OCI-LY7 (cell line): ENCODE data around the gene ATP5F1C. TPM values are rescaled to one million over a fixed set of nuclear protein-coding genes. Genes with fewer than 3 reads are reported as not detected.

Experiments
- BruUV-seq: library from RNA; stranded (reverse); fragments of 400-500 nt; replicated peaks from 2 replicates; lab custom pipeline; 2021; lab: Mats Ljungman, UMichigan
- CTCF ChIA-PET: fragments of 300-600 bp; sonication (Branson Sonifier 250); formaldehyde crosslinking; loops from one replicate; lab custom pipeline; 2022; ENCODE audit warnings: antibody characterized with exemption; ENCODE audit not compliant: unreplicated experiment; lab: Charles Lee
- POLR2A ChIA-PET: fragments of 300-600 bp; sonication (Branson Sonifier 250); formaldehyde crosslinking; loops from one replicate; lab custom pipeline; 2022; ENCODE audit warnings: antibody characterized with exemption; lab: Charles Lee
- DNase-seq: peaks from one replicate; pipeline ENCODE4 v3.0.0-alpha.2; 2015; ENCODE audit warnings: low spot score
- H2AFZ ChIP-seq: fragments of 200-600 bp; sonication (generic), shearing (Covaris generic); 2 replicates; pipeline ENCODE4 v1.6.1; 2014; ENCODE audit warnings: mild to moderate bottlenecking, antibody characterized with exemption, low read length, moderate library complexity
- H3K27ac ChIP-seq: fragments of 200-600 bp; sonication (generic); 2 replicates; pipeline ENCODE4 v1.5.1; 2014; ENCODE audit warnings: mixed run types, low read depth, mild to moderate bottlenecking, moderate library complexity, low read length, inconsistent platforms; ENCODE audit not compliant: poor library complexity, severe bottlenecking
- H3K36me3 ChIP-seq: fragments of 200-600 bp; sonication (generic); 2 replicates; pipeline ENCODE4 v1.6.1; 2014; ENCODE audit warnings: mild to moderate bottlenecking, antibody characterized with exemption, low read length, moderate library complexity, mixed read lengths; ENCODE audit not compliant: insufficient read depth
- H3K4me1 ChIP-seq: fragments of 200-600 bp; sonication (generic); 2 replicates; pipeline ENCODE4 v1.5.1; 2014; ENCODE audit warnings: mild to moderate bottlenecking, low read length; ENCODE audit not compliant: insufficient read depth, poor library complexity, severe bottlenecking
- H3K4me2 ChIP-seq: fragments of 200-600 bp; sonication (generic); 2 replicates; pipeline ENCODE4 v1.6.1; 2014; ENCODE audit warnings: mild to moderate bottlenecking, low read length
- H3K4me3 ChIP-seq: fragments of 200-600 bp; sonication (generic); 2 replicates; pipeline ENCODE4 v1.5.1; 2014; ENCODE audit warnings: mild to moderate bottlenecking, low read depth, low read length; ENCODE audit not compliant: poor library complexity, severe bottlenecking
- H3K79me2 ChIP-seq: fragments of 200-600 bp; sonication (generic); 2 replicates; pipeline ENCODE4 v1.6.1; 2016; ENCODE audit warnings: low read depth, mild to moderate bottlenecking, low read length, moderate library complexity, mixed read lengths; ENCODE audit not compliant: insufficient read depth
- H3K9me2 ChIP-seq: fragments of 200-600 bp; sonication (generic); 2 replicates; pipeline ENCODE4 v1.6.1; 2016; ENCODE audit warnings: mild to moderate bottlenecking, low read length, mixed read lengths; ENCODE audit not compliant: insufficient read depth
- H3K9me3 ChIP-seq: fragments of 200-600 bp; sonication (generic); 2 replicates; pipeline ENCODE4 v1.6.1; 2014; ENCODE audit warnings: mild to moderate bottlenecking, mixed run types, low read length, mixed read lengths
- H4K20me1 ChIP-seq: fragments of 200-600 bp; sonication (generic); 2 replicates; pipeline ENCODE4 v1.6.1; 2014; ENCODE audit warnings: mild to moderate bottlenecking, antibody characterized with exemption, low read length, moderate library complexity, mixed read lengths; ENCODE audit not compliant: insufficient read depth
- CTCF ChIP-seq: fragments of 200-600 bp; sonication (generic); conservative IDR thresholded peaks from 2 replicates; pipeline ENCODE4 v1.5.1; 2014; ENCODE audit warnings: mild to moderate bottlenecking, antibody characterized with exemption, low read length, moderate library complexity, mixed read lengths
- EZH2phosphoT487 ChIP-seq: fragments of 200-600 bp; sonication (generic); IDR thresholded peaks from 2 replicates; pipeline ENCODE4 v1.6.1; 2018; ENCODE audit warnings: low read depth, borderline replicate concordance, mild to moderate bottlenecking, mixed run types, antibody characterized with exemption, low read length, moderate library complexity, mixed read lengths
- intact Hi-C: fragments of 100-400 bp; cut with micrococcal nuclease; formaldehyde crosslinking; loops from one replicate; pipeline ENCODE4 v1.10.0; 2022; ENCODE audit not compliant: unreplicated experiment
- total RNA-seq, 2 experiments: library from RNA; depleted of rRNA in 1 of 2; stranded (reverse); fragments of >200 nt in 1 of 2; shearing (Covaris generic) in 1 of 2; gene quantifications; 2 replicates each; pipeline ENCODE4 v1.2.3, GENCODE V29; 2014 to 2022

ATP5F1C gene
- total RNA-seq, 2 experiments from 2014 or later: 242 to 283 TPM

- CTCF ChIA-PET: no interaction called here
Observed at GRCh38 chr10:7763929-7764328, 24.0 kb upstream of the ATP5F1C start.

GRCh38 chr10:7766241-7766640 lies 21.7 kb upstream of the ATP5F1C start:
- DNase-seq: no peak
- CTCF ChIA-PET: no interaction called here
- intact Hi-C loops: no loop called here
- POLR2A ChIA-PET: interaction anchor here (0.7 kb wide), 1 partner anchor 14 kb away, joined by 4 read pairs; no protein-coding TSS in a partner anchor
- Histone ChIP-seq H3K27ac (no peak overlapping the region), H4K20me1 (no peaks in the 10 kb centered on the region), H3K4me3 (no peak overlapping the region), H3K79me2 (no peaks in the 10 kb centered on the region), H3K4me1 (no peaks in the 10 kb centered on the region), H2AFZ (no peak overlapping the region), H3K36me3 (peaks cover 88% of the 10 kb centered on the region), H3K9me2 (no peaks in the 10 kb centered on the region), H3K4me2 (no peak overlapping the region), H3K9me3 (no peaks in the 10 kb centered on the region)
- no TSS peak for BruUV-seq
- TF ChIP-seq CTCF: no peak
- TF ChIP-seq EZH2phosphoT487: no peak

More at GRCh38 chr10:7763929-7764328, 24.0 kb upstream of the ATP5F1C start:
- no peak overlapping the region for H3K4me3 ChIP-seq
- H3K36me3 ChIP-seq: peaks cover 83% of the 10 kb centered on the region
- no peak overlapping the region for H3K4me2 ChIP-seq
- no peaks in the 10 kb centered on the region for H4K20me1 ChIP-seq
- no peaks in the 10 kb centered on the region for H3K79me2 ChIP-seq
- no peak overlapping the region for H2AFZ ChIP-seq
- H3K9me3 ChIP-seq: no peaks in the 10 kb centered on the region
- intact Hi-C loops: no loop called here
- POLR2A ChIA-PET: interaction anchor here (0.7 to 1.7 kb wide), 2 partner anchors 9 to 11 kb away, joined by 3 to 5 read pairs; no protein-coding TSS in a partner anchor
- BruUV-seq: no TSS peak
- no peak for TF ChIP-seq EZH2phosphoT487
- no peak for TF ChIP-seq CTCF
- H3K9me2 ChIP-seq: no peaks in the 10 kb centered on the region
- no peak overlapping the region for H3K27ac ChIP-seq
- H3K4me1 ChIP-seq: no peaks in the 10 kb centered on the region
- DNase-seq: no peak

- BruUV-seq: no TSS peak
- Histone ChIP-seq H3K79me2 (no peaks in the 10 kb centered on the region), H3K4me2 (no peak overlapping the region), H3K4me3 (no peak overlapping the region), H2AFZ (no peak overlapping the region), H3K4me1 (no peaks in the 10 kb centered on the region), H3K36me3 (peaks cover 88% of the 10 kb centered on the region), H4K20me1 (no peaks in the 10 kb centered on the region), H3K9me2 (no peaks in the 10 kb centered on the region), H3K27ac (no peak overlapping the region), H3K9me3 (no peaks in the 10 kb centered on the region)
- TF ChIP-seq CTCF (no peak), EZH2phosphoT487 (no peak)
- ChIA-PET POLR2A (interaction anchor here (0.6 kb wide), 1 partner anchor 643 kb away, joined by 3 read pairs; no protein-coding TSS in a partner anchor), CTCF (no interaction called here)
- no peak for DNase-seq
- intact Hi-C loops: no loop called here
Observed at GRCh38 chr10:7767209-7767608, 20.8 kb upstream of the ATP5F1C start.
